GDM1 (cell line): ENCODE measurements around the gene LTB.
"Not testable (repeated sequence)": the region's sequence is repeated elsewhere in the genome, so short reads cannot be mapped to it uniquely, and the experiment has no call there.

ENCODE experiments used
- DNase-seq: peaks from one replicate; lab custom pipeline; 2025; lab: John Stamatoyannopoulos, UW

Gene LTB

DNA sequence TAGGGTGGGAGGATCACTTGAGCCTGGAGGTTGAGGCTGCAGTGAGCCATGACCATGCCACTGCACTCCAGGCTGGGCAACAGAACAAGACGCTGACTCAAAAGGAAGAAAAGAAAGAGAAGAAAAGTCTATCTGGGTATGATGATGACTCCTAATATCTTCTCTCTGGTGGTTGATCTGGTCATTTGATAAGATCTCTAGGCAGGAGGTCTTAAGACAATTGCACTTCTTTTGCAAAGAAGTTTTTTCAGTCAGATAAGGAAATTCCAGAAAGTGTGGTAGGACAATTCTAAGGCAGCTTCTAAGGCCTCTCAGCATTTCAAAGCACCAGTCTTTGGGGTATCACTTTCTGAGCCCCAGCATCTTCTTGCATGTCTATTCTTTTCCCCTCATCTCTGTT lies 25.1 kb upstream of the LTB start:
- no peak for DNase-seq

DNA sequence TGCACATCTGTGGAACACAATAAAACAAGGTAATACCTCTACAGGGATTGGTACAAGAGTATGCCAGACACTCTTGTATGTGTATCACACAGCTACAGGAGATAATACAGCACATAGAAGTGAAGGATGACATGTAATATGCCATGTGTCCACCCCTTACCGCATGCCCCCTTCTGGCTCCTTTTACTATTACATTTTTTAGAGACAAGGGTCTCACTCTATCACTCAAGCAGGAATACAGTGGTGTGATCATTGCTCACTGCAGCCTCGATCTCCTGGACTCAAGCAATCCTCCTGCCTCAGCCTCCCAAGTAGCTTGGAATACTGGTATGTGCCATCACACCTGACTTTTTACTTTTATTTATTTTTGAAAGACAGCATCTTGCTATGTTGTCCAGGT lies 14.8 kb upstream of the LTB start:
- DNase-seq = peak; percentile 69

DNA sequence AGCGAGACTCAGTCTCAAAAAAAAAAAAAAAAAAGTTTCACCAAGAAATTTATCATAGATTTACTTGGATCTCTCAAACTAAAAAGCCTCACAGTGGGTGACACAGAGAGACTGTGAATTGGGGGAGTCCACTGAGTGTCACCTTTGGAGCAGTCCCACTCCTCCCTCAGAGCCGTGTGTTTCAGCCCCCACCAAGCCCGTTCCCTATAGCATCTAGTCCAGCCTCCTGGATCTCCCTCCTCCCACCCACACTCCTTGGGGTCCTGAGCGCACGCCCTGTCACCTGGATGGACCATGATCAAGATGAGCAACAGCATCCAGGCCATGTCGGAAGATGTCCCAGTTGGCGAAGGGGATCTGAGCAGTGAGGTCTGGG lies 10.2 kb upstream of the LTB start:
- no peak for DNase-seq

DNA sequence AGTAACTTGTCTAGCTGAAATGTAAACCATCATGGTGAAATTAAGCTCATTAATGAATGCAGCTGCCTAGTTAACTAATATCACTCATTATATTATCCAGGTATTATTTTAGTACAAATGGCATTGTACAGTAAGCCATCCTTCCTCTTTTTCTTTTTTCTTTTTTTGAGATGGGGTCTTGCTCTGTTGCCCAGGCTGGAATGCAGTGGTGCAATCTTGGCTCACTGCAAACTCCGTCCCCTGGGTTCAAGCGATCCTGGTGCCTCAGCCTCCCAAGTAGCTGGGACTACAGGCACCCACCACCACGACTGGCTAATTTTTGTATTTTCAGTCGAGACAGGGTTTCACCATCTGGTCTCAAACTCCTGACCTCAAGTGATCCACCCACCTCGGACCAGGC lies 8.5 kb upstream of the LTB start:
- DNase-seq = not testable (repeated sequence)

DNA sequence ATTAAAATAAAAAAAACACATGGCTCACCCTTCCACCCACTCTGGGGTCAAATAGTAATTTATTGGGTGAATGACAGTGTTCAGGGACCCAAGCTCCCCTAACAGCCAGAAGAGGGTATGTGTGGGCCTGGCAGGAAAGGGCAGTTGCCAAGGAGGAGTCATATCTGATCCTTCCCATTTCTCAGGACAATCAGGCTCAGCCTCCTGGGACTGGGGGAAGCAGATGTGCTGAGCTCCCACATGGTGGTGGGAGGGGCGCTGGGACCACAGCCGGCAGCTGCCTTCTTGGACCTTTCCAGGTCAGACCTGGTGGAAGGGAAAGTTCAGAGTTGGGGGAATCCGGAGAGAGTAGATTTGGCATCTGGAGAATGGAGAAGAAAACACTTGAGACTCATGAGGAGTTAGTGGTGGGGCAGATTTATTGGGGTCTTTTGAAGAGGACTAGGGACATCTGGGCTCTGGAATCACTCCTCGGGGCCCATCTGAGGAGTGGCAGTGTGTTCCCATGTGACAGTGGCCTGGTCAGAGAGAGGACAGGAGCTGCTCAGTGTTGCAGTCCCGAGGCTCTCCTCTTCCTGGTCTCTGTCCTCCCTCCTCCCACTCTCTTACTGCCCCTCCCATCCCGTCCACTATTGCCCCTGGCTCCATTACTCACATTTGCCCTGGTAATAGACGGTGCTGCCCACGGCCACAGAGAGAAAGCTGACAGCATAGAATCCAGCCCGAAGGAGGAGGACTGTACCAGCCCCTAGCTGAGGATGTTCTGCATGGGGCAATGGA lies 6.8 kb upstream of the LTB start:
- no peak for DNase-seq

DNA sequence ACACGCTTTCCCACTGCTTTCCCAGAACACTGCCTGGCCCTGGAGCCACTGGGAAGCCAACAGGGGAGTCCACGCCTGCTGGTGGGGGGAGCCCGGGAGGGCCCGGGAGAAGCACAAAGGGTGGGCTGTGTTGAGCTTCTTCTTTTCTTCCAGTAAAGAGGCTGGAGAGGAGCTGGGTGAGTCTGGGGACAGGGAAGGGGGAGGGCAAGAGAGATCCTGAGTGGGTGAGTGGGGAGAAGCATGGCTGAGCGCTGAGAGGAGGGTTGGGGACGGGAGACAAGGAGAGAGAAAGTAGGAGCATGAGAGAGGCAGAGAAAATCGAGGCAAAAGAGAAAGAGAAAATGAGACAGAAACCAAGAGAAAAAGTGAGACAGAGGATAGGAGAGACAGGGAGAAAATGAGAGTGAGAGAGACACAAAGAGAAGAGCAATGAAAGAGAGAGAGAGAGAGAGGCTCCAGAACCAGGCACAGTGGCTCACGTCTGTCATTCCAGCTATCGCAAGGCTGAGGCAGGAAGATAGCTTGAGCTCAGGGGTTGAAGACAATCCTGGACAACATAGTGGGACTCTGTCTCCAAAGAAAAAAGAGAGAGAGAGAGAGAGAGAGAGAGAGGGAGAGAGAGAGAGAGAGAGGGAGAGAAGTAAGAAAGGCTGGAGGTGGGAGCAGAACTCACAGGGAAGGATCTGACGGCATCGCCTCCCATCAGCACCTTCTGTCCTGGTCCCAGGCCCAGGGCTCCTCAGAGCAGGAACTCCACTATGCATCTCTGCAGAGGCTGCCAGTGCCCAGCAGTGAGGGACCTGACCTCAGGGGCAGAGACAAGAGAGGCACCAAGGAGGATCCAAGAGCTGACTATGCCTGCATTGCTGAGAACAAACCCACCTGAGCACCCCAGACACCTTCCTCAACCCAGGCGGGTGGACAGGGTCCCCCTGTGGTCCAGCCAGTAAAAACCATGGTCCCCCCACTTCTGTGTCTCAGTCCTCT lies 5.9 kb upstream of the LTB start:
- DNase-seq = no peak

DNA sequence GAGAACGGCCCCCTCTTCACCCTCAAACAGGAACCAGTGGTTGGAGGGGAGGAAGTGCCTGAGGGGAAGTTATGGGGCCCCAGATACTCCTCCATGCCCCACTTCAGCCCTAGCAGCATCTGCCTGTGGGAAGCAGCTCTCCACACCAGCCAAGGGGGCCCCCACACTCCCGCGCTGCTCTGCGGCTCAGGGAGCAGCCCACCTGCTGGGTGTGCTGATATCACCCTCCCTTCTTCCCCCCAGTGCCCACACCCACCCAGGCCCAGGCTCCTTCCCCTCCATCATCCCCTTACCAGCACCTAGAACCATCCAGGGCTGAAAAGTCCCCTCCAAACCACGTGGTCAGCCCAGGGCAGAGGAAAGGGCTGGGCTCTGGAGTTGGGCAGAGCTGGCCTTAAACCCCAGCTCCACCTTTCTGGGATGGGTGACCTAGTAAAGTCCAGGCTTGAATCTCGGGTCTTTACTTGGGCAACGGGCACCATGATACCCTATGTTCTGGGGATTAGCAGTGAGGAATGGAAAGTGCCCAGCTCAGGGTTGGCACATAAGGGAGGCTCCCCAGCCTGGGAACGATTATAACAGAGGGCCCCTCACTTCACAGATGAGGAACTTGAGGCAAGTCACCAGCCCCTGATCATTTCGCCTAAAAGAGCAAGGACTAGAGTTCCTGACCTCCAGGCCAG lies 4.5 kb upstream of the LTB start:
- DNase-seq = peak; percentile 99

DNA sequence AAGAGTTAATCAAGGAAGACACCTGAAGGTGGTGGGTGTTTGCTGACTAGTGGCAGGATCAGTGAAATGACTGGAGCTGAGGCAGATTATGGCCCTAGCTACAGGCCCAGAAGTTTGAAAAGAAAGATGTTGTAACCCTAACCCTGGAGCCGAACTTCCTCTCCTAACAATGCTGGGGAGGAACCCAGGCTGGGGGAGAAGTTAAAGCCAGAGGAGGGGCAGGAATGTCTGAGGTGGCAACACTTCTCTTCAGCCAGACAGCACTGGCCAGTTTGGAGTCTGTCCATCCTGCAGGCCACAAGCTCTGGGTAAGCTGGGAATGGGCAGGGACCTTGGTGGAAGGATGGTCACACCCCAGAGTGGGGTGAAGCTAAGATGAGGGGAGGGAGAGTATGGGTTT lies 3.8 kb upstream of the LTB start, which contains the start of gene LST1:
TSS of gene LST1 (plus strand) at position 270 of the 400 bp plus-strand sequence. CDS start 1,023 bp downstream, outside the sequence.
- peak; percentile 76 for DNase-seq

DNA sequence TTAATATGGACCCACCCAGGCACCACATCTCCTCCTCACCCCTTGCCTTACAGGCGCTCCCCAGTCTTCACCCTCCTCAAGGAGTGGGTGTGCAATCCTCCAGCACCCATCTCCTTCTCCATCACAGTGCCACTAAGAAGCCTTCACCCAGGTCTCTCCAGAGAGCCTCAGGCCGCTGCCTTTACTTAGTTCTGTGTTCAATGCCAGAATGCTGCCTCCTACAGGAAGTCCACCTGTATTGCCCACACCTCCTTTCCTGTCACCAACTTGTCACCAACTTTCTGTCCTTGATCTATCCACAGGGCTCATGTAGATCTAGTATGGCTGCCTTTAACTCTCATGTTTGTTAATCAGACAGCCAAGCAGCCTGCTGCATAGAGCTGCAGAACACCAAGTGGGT lies 3.3 kb upstream of the LTB start:
- peak; percentile 50 for DNase-seq

DNA sequence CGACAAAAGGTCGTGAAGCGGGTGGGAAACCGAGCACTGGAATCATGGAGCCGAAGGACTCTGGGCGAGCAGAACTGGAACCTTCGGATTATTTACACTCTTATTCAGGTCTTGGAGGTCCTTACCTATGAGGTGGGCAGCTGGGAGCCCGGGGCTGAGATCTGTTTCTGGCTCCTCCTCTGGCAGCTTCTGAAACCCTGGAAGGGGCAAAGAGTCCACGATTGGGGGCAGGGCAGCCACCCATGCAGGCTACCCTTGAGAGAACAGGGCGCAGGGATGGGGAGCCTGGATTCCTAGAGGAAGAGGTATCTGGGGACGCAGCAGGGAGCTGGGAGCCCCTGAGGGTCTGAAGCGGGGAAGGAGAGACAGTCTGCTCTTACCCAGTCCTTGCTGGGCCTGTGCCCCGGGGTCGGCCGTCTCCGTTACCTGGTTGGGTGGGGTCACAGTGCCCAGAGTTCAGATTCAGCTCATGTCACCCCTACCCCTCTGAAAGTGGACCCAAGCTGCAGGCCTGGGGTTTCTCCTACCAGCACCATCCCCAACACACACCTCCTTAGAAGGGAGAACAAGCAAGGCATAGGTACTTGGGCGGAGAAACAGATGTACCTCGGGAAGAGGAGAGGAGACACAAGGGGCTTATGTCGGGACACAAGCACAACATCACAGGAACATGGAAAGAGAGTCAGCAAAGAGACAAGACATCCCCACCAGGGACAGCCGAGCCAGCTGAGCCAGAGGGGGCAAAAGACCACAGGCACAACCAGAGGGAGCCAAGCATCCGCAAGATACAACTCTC lies 592 bp downstream of the LTB start:
- DNase-seq = no peak

DNA sequence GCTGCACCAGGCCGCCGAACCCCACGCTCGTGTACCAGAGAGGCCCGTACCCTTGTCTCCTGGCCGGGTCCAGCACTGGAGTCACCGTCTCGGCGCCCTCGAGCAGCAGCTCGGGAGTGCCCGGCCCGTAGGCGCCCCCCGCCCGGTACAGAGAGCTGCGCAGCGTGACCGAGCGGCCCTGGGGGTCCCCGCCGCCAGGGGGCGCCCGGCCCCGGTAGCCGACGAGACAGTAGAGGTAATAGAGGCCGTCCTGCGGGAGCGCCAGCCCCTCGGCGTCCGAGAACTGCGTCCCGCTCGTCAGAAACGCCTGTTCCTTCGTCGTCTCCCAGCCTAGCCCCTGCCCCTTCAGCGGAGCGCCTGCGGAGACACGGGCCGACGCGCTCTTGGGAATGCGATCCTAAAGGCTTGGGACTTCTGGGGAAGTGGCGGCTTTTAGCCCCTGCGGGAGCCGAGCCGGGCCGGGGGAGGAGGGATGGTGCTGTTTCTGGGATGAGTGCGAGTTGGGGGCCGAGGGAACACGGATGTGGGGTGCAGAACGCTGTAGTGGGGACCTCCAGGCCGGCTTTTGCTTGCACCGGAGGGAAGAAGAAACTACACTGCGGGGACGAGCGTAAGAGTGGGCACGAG lies 1.3 kb downstream of the LTB start:
- DNase-seq = peak; percentile 86

DNA sequence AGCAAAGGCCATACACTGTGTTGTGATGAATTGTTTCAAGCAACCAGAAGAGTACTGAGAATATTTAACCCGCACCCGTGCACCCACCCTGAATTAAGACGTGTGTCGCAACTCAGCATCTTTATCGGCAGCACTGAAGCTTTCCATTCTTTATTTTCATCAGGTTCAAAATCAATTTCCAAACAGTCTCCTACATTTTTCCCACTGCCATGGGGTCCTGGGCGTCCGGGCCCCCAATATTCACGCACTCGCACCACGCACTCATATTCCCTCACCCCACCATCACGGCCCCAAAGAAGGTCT lies 1.8 kb downstream of the LTB start:
- no peak for DNase-seq

DNA sequence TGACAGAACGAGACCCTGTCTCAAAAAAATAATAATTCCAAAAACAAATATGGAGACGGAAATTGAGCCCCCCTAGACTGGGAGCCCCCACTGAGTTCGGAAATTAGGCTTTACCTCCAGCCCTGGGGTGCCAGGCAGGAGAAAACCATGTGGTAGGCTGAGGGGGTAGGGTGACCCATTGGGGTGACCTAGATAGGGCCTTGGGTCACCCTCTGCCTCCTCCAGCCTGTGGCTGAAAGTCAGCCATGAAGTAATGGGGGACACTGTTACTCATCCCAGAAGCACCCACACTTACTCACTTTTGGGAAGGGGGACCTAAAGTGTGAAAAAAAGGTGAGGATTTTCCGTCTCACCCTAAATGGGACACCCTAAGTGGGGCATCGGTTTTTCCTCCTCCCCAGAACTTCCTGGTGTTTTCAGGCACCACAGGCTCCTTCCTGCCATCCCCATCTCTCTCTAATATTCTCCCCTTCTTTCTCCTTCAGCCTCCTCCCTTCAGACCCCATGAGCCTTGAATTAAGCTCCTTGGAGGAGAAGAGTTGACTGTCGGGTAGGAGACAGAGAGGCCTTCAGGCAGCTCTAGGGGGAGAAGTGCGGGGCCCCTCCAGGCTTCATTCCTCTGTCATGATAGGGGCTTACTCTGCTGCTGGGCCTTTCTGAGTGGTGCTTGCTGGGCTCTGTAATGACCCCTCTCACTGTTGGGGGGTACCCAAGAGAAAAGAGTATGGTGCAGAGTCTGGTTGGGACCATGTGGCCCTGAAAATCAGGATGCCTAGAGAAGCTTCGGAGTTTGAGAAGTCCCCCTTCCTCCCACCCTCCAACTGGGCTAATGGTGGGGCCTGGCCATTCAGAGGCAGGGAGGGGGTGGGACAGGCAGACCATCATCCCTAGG lies 2.4 kb downstream of the LTB start:
- no peak for DNase-seq

DNA sequence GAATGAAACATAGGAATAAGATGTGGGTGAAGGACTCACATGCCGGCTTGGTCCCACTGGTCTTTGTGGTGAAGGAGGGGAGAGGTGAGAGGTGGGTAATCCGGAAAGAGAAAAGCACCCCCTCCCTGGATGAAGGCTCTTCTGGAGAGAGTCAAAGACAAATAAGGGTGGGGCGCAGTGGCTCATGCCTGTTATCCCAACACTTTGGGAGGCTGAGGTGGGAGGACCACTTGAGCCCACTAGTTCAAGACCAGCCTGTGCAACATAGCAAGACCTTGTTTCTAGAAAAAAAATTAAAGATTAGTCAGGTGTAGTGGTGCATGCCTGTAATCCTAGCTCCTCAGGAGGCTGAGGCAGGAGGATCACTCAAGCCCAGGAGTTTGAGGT lies 3.1 kb downstream of the LTB start:
- DNase-seq = no peak

DNA sequence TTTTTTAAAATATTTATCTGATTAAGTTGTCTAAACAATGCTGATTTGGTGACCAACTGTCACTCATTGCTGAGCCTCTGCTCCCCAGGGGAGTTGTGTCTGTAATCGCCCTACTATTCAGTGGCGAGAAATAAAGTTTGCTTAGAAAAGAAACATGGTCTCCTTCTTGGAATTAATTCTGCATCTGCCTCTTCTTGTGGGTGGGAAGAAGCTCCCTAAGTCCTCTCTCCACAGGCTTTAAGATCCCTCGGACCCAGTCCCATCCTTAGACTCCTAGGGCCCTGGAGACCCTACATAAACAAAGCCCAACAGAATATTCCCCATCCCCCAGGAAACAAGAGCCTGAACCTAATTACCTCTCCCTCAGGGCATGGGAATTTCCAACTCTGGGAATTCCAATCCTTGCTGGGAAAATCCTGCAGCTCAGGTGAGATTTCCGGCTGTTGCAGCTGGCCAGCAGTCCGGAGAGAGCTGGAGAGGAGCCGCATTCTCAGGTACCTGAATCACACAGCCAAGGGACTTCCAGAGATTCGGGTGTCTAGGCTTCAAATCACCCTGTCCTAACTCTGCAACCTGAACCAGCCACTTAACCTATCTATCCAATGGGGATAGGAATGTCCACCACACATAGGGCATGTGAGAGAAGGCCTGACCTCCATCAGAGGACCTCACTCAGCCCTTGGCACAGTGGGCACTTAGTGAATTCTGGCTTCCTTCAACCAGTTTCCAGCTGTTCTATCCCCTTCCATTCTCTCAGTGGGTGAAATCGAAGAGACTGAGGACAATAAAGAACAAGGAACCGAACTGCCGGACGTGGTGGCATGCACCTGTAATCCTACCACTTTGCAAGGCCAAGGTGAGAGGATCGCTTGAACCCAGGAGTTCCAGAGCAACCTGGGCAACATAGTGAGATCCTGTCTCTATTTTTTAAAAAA lies 3.8 kb downstream of the LTB start:
- DNase-seq = no peak

DNA sequence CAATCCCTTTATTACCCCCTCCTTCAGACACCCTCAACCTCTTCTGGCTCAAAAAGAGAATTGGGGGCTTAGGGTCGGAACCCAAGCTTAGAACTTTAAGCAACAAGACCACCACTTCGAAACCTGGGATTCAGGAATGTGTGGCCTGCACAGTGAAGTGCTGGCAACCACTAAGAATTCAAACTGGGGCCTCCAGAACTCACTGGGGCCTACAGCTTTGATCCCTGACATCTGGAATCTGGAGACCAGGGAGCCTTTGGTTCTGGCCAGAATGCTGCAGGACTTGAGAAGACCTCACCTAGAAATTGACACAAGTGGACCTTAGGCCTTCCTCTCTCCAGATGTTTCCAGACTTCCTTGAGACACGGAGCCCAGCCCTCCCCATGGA lies 4.7 kb downstream of the LTB start:
- no peak for DNase-seq

DNA sequence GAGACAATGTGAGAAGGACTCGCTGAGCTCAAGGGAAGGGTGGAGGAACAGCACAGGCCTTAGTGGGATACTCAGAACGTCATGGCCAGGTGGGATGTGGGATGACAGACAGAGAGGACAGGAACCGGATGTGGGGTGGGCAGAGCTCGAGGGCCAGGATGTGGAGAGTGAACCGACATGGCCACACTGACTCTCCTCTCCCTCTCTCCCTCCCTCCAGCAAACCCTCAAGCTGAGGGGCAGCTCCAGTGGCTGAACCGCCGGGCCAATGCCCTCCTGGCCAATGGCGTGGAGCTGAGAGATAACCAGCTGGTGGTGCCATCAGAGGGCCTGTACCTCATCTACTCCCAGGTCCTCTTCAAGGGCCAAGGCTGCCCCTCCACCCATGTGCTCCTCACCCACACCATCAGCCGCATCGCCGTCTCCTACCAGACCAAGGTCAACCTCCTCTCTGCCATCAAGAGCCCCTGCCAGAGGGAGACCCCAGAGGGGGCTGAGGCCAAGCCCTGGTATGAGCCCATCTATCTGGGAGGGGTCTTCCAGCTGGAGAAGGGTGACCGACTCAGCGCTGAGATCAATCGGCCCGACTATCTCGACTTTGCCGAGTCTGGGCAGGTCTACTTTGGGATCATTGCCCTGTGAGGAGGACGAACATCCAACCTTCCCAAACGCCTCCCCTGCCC lies 5.2 kb downstream of the LTB start:
- DNase-seq = no peak

DNA sequence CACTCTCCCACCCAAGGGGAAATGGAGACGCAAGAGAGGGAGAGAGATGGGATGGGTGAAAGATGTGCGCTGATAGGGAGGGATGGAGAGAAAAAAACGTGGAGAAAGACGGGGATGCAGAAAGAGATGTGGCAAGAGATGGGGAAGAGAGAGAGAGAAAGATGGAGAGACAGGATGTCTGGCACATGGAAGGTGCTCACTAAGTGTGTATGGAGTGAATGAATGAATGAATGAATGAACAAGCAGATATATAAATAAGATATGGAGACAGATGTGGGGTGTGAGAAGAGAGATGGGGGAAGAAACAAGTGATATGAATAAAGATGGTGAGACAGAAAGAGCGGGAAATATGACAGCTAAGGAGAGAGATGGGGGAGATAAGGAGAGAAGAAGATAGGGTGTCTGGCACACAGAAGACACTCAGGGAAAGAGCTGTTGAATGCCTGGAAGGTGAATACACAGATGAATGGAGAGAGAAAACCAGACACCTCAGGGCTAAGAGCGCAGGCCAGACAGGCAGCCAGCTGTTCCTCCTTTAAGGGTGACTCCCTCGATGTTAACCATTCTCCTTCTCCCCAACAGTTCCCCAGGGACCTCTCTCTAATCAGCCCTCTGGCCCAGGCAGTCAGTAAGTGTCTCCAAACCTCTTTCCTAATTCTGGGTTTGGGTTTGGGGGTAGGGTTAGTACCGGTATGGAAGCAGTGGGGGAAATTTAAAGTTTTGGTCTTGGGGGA lies 6.1 kb downstream of the LTB start:
- no peak for DNase-seq
